ENCODE measurements around the gene RAB15.
"Not testable (repeated sequence)": the region's sequence is repeated elsewhere in the genome, so short reads cannot be mapped to it uniquely, and the experiment has no call there.

Gene RAB15

GRCh38 chr14:64937171-64937820 is 34.8 kb downstream of the RAB15 start:
- DNase-seq (ENCODE audit: low read depth) = no peak

GRCh38 chr14:64935508-64935907 is 36.6 kb downstream of the RAB15 start:
- no peak for DNase-seq (ENCODE audit: low read depth)

- no peak for DNase-seq (ENCODE audit: low read depth)
These were observed 37.7 kb downstream of the RAB15 start for GRCh38 chr14:64934338-64934929.

GRCh38 chr14:64932231-64932630 is 39.9 kb downstream of the RAB15 start:
- DNase-seq (ENCODE audit: low read depth) = no peak

- DNase-seq (ENCODE audit: low read depth) = no peak
These were observed 41.0 kb downstream of the RAB15 start for GRCh38 chr14:64931123-64931522.

GRCh38 chr14:64930085-64930843 is 41.9 kb downstream of the RAB15 start:
- DNase-seq (ENCODE audit: low read depth) = no peak

GRCh38 chr14:64929014-64929359 is 43.1 kb downstream of the RAB15 start:
- no peak for DNase-seq (ENCODE audit: low read depth)

- no peak for DNase-seq (ENCODE audit: low read depth)
These were observed 43.7 kb downstream of the RAB15 start for GRCh38 chr14:64928239-64929013.

GRCh38 chr14:64927031-64927430 is 45.1 kb downstream of the RAB15 start:
- DNase-seq (ENCODE audit: low read depth) = no peak

GRCh38 chr14:64926398-64926995 is 45.6 kb downstream of the RAB15 start:
- no peak for DNase-seq (ENCODE audit: low read depth)

- no peak for DNase-seq (ENCODE audit: low read depth)
These were observed 49.1 kb downstream of the RAB15 start for GRCh38 chr14:64923015-64923414.

GRCh38 chr14:64920465-64920864 is 51.7 kb downstream of the RAB15 start:
- DNase-seq (ENCODE audit: low read depth) = no peak

- DNase-seq (ENCODE audit: low read depth) = no peak
These were observed 52.5 kb downstream of the RAB15 start for GRCh38 chr14:64919618-64920017.

GRCh38 chr14:64919215-64919614 is 52.9 kb downstream of the RAB15 start:
- DNase-seq (ENCODE audit: low read depth) = no peak

- DNase-seq (ENCODE audit: low read depth) = no peak
These were observed 53.9 kb downstream of the RAB15 start for GRCh38 chr14:64918216-64918615.

GRCh38 chr14:64915797-64916196 is 56.3 kb downstream of the RAB15 start:
- no peak for DNase-seq (ENCODE audit: low read depth)

GRCh38 chr14:64915029-64915424 is 57.1 kb downstream of the RAB15 start:
- DNase-seq (ENCODE audit: low read depth) = no peak

GRCh38 chr14:64914237-64915028 is 57.7 kb downstream of the RAB15 start, which contains the start of gene CHURC1:
Gene CHURC1 (plus strand): TSS chr14:64914455. CDS start chr14:64914496, 41 bp downstream.
- DNase-seq (ENCODE audit: low read depth) = peak; percentile 97

GRCh38 chr14:64913477-64913876 is 58.7 kb downstream of the RAB15 start:
- DNase-seq (ENCODE audit: low read depth) = not testable (repeated sequence)

GRCh38 chr14:64912261-64912660 is 59.9 kb downstream of the RAB15 start:
- DNase-seq (ENCODE audit: low read depth) = no peak

- peak; percentile 4 for DNase-seq (ENCODE audit: low read depth)
These were observed 61.2 kb downstream of the RAB15 start for GRCh38 chr14:64910847-64911495.

Data from fibroblast of the conjunctiva (primary cell).